HEK293T (cell line): ENCODE measurements around the gene ZNF655.
"Not testable (repeated sequence)": the region's sequence is repeated elsewhere in the genome, so short reads cannot be mapped to it uniquely, and the experiment has no call there.

Experiments
- BHLHE40 ChIP-seq: fragments of 450-650 bp; IDR thresholded peaks from 2 replicates; pipeline ENCODE4 v1.6.1; 2016; ENCODE audit warnings: mild to moderate bottlenecking, moderate library complexity, borderline replicate concordance
- ELF4 ChIP-seq: fragments of 450-650 bp; IDR thresholded peaks from 2 replicates; pipeline ENCODE4 v1.6.1; 2017; ENCODE audit warnings: antibody characterized with exemption

GRCh38 chr7:99580778-99581332, 22.4 kb downstream of the ZNF655 start:
- TF ChIP-seq ELF4, BHLHE40: not testable (repeated sequence)
